Measurements from ENCODE around the gene PLXNA2.

The PLXNA2 gene

GRCh38 chr1:208057056-208057455, 187.1 kb downstream of the PLXNA2 start:
- no peak overlapping the region for H2BK120ac ChIP-seq (ENCODE audit: low read depth, low read length)
- no peaks in the 10 kb centered on the region for H3K9me3 ChIP-seq (replicated peaks in 1 of 2; ENCODE audit: control insufficient read depth in 2 of 2, insufficient read depth in 1 of 2, low read depth in 1 of 2, low read length in 2 of 2)
- no peak overlapping the region for H2BK15ac ChIP-seq (ENCODE audit: low read length)
- no peak overlapping the region for H3K27ac ChIP-seq (replicated peaks; ENCODE audit: low read length)
- no peak for DNase-seq (ENCODE audit: low spot score)
- H2BK5ac ChIP-seq (ENCODE audit: low read length), result no peak overlapping the region
- no peak overlapping the region for H3K18ac ChIP-seq (ENCODE audit: low read length)
- peaks cover 6 to 28% of the 10 kb centered on the region in 2 donors for H3K4me1 ChIP-seq (ENCODE audit: control insufficient read depth in 2 of 2, insufficient read depth in 1 of 2, low read depth in 1 of 2, low read length in 2 of 2)
- no peak overlapping the region for H3K9ac ChIP-seq (ENCODE audit: low read depth, low read length, poor library complexity)
- no peaks in the 10 kb centered on the region for H3K27me3 ChIP-seq (ENCODE audit: control insufficient read depth in 3 of 3, insufficient read depth in 3 of 3, low read depth in 1 of 3, low read length in 3 of 3)
- H3K4me3 ChIP-seq (ENCODE audit: low read length in 2 of 2), result no peak overlapping the region
- no peak overlapping the region for H4K91ac ChIP-seq (ENCODE audit: low read depth, low read length, poor library complexity)
- H3K23ac ChIP-seq (ENCODE audit: low read depth, low read length, poor library complexity), result no peak overlapping the region
- no peak overlapping the region for H4K8ac ChIP-seq (ENCODE audit: low read depth, low read length)
- H3K79me1 ChIP-seq (ENCODE audit: low read depth, low read length), result no peaks in the 10 kb centered on the region
- H3K36me3 ChIP-seq (replicated peaks in 1 of 2; ENCODE audit: control insufficient read depth in 2 of 2, insufficient read depth in 2 of 2, low read length in 2 of 2), result peaks cover 0 to 3% of the 10 kb centered on the region in 2 donors
- no peak overlapping the region for H3K4ac ChIP-seq (ENCODE audit: low read length)
- no CpG with 5 or more reads among the region's 2 CpGs for WGBS, 2 donors (ENCODE audit: extremely low coverage in 2 of 2, insufficient read length in 2 of 2, insufficient replicate concordance in 1 of 2)
- H2AK5ac ChIP-seq (ENCODE audit: low read depth, low read length), result no peak overlapping the region
- H2AFZ ChIP-seq (ENCODE audit: low read length), result no peak overlapping the region
- no peak overlapping the region for H3K4me2 ChIP-seq (ENCODE audit: insufficient read depth, low read length, poor library complexity, severe bottlenecking)
- H2BK12ac ChIP-seq (ENCODE audit: low read length), result no peak overlapping the region
- no peak overlapping the region for H3K14ac ChIP-seq (ENCODE audit: low read length)

GRCh38 chr1:208055535-208055934, 188.6 kb downstream of the PLXNA2 start:
- H2BK15ac ChIP-seq (ENCODE audit: low read length), result no peak overlapping the region
- no peak overlapping the region for H4K8ac ChIP-seq (ENCODE audit: low read depth, low read length)
- H2AFZ ChIP-seq (ENCODE audit: low read length), result no peak overlapping the region
- no peak overlapping the region for H3K14ac ChIP-seq (ENCODE audit: low read length)
- no peak overlapping the region for H2AK5ac ChIP-seq (ENCODE audit: low read depth, low read length)
- no peaks in the 10 kb centered on the region for H3K79me1 ChIP-seq (ENCODE audit: low read depth, low read length)
- H2BK5ac ChIP-seq (ENCODE audit: low read length), result no peak overlapping the region
- no peak overlapping the region for H3K4ac ChIP-seq (ENCODE audit: low read length)
- H3K4me1 ChIP-seq (ENCODE audit: control insufficient read depth in 2 of 2, insufficient read depth in 1 of 2, low read depth in 1 of 2, low read length in 2 of 2), result peaks cover 6 to 27% of the 10 kb centered on the region in 2 donors
- no peaks in the 10 kb centered on the region for H3K9me3 ChIP-seq (replicated peaks in 1 of 2; ENCODE audit: control insufficient read depth in 2 of 2, insufficient read depth in 1 of 2, low read depth in 1 of 2, low read length in 2 of 2)
- no peak overlapping the region for H3K4me3 ChIP-seq (ENCODE audit: low read length in 2 of 2)
- WGBS, 2 donors (ENCODE audit: extremely low coverage in 2 of 2, insufficient read length in 2 of 2, insufficient replicate concordance in 1 of 2), result no CpG with 5 or more reads among the region's 11 CpGs
- no peaks in the 10 kb centered on the region for H3K27me3 ChIP-seq (ENCODE audit: control insufficient read depth in 3 of 3, insufficient read depth in 3 of 3, low read depth in 1 of 3, low read length in 3 of 3)
- no peak overlapping the region for H4K91ac ChIP-seq (ENCODE audit: low read depth, low read length, poor library complexity)
- no peak overlapping the region for H3K23ac ChIP-seq (ENCODE audit: low read depth, low read length, poor library complexity)
- no peak overlapping the region for H3K4me2 ChIP-seq (ENCODE audit: insufficient read depth, low read length, poor library complexity, severe bottlenecking)
- no peak overlapping the region for H3K27ac ChIP-seq (replicated peaks; ENCODE audit: low read length)
- DNase-seq (ENCODE audit: low spot score), result no peak
- H2BK12ac ChIP-seq (ENCODE audit: low read length), result no peak overlapping the region
- no peak overlapping the region for H3K18ac ChIP-seq (ENCODE audit: low read length)
- peaks cover 0 to 6% of the 10 kb centered on the region in 2 donors for H3K36me3 ChIP-seq (replicated peaks in 1 of 2; ENCODE audit: control insufficient read depth in 2 of 2, insufficient read depth in 2 of 2, low read length in 2 of 2)
- no peak overlapping the region for H3K9ac ChIP-seq (ENCODE audit: low read depth, low read length, poor library complexity)
- no peak overlapping the region for H2BK120ac ChIP-seq (ENCODE audit: low read depth, low read length)

- H3K36me3 ChIP-seq (replicated peaks in 1 of 2; ENCODE audit: control insufficient read depth in 2 of 2, insufficient read depth in 2 of 2, low read length in 2 of 2), result peaks cover 0 to 6% of the 10 kb centered on the region in 2 donors
- DNase-seq (ENCODE audit: low spot score), result no peak
- H3K9me3 ChIP-seq (replicated peaks in 1 of 2; ENCODE audit: control insufficient read depth in 2 of 2, insufficient read depth in 1 of 2, low read depth in 1 of 2, low read length in 2 of 2), result no peaks in the 10 kb centered on the region
- H4K91ac ChIP-seq (ENCODE audit: low read depth, low read length, poor library complexity), result no peak overlapping the region
- no peaks in the 10 kb centered on the region for H3K27me3 ChIP-seq (ENCODE audit: control insufficient read depth in 3 of 3, insufficient read depth in 3 of 3, low read depth in 1 of 3, low read length in 3 of 3)
- H3K4me3 ChIP-seq (ENCODE audit: low read length in 2 of 2), result no peak overlapping the region
- H4K8ac ChIP-seq (ENCODE audit: low read depth, low read length), result no peak overlapping the region
- no peak overlapping the region for H3K23ac ChIP-seq (ENCODE audit: low read depth, low read length, poor library complexity)
- H2BK15ac ChIP-seq (ENCODE audit: low read length), result no peak overlapping the region
- H3K27ac ChIP-seq (replicated peaks; ENCODE audit: low read length), result no peak overlapping the region
- H3K9ac ChIP-seq (ENCODE audit: low read depth, low read length, poor library complexity), result no peak overlapping the region
- no CpG with 5 or more reads among the region's 13 CpGs for WGBS, 2 donors (ENCODE audit: extremely low coverage in 2 of 2, insufficient read length in 2 of 2, insufficient replicate concordance in 1 of 2)
- no peak overlapping the region for H2BK5ac ChIP-seq (ENCODE audit: low read length)
- H2BK120ac ChIP-seq (ENCODE audit: low read depth, low read length), result no peak overlapping the region
- no peak overlapping the region for H2AK5ac ChIP-seq (ENCODE audit: low read depth, low read length)
- H3K79me1 ChIP-seq (ENCODE audit: low read depth, low read length), result no peaks in the 10 kb centered on the region
- no peak overlapping the region for H3K14ac ChIP-seq (ENCODE audit: low read length)
- no peak overlapping the region for H2AFZ ChIP-seq (ENCODE audit: low read length)
- H3K4ac ChIP-seq (ENCODE audit: low read length), result no peak overlapping the region
- H3K4me2 ChIP-seq (ENCODE audit: insufficient read depth, low read length, poor library complexity, severe bottlenecking), result no peak overlapping the region
- no peak overlapping the region for H2BK12ac ChIP-seq (ENCODE audit: low read length)
- H3K18ac ChIP-seq (ENCODE audit: low read length), result no peak overlapping the region
- peaks cover 6 to 25% of the 10 kb centered on the region in 2 donors for H3K4me1 ChIP-seq (ENCODE audit: control insufficient read depth in 2 of 2, insufficient read depth in 1 of 2, low read depth in 1 of 2, low read length in 2 of 2)
Observed at GRCh38 chr1:208054911-208055379, 189.2 kb downstream of the PLXNA2 start.

GRCh38 chr1:208054485-208054884, 189.7 kb downstream of the PLXNA2 start:
- no peaks in the 10 kb centered on the region for H3K79me1 ChIP-seq (ENCODE audit: low read depth, low read length)
- no peaks in the 10 kb centered on the region for H3K27me3 ChIP-seq (ENCODE audit: control insufficient read depth in 3 of 3, insufficient read depth in 3 of 3, low read depth in 1 of 3, low read length in 3 of 3)
- H3K4me1 ChIP-seq (ENCODE audit: control insufficient read depth in 2 of 2, insufficient read depth in 1 of 2, low read depth in 1 of 2, low read length in 2 of 2), result peaks cover 3 to 22% of the 10 kb centered on the region in 2 donors
- no peak overlapping the region for H4K8ac ChIP-seq (ENCODE audit: low read depth, low read length)
- no peak for DNase-seq (ENCODE audit: low spot score)
- H3K4me3 ChIP-seq (ENCODE audit: low read length in 2 of 2), result no peak overlapping the region
- H3K23ac ChIP-seq (ENCODE audit: low read depth, low read length, poor library complexity), result no peak overlapping the region
- peaks cover 0 to 6% of the 10 kb centered on the region in 2 donors for H3K36me3 ChIP-seq (replicated peaks in 1 of 2; ENCODE audit: control insufficient read depth in 2 of 2, insufficient read depth in 2 of 2, low read length in 2 of 2)
- no peak overlapping the region for H2BK120ac ChIP-seq (ENCODE audit: low read depth, low read length)
- H3K27ac ChIP-seq (replicated peaks; ENCODE audit: low read length), result no peak overlapping the region
- H2AFZ ChIP-seq (ENCODE audit: low read length), result no peak overlapping the region
- no peak overlapping the region for H3K4ac ChIP-seq (ENCODE audit: low read length)
- no peak overlapping the region for H3K4me2 ChIP-seq (ENCODE audit: insufficient read depth, low read length, poor library complexity, severe bottlenecking)
- H3K18ac ChIP-seq (ENCODE audit: low read length), result peak overlapping the region; percentile 44
- no peak overlapping the region for H3K9ac ChIP-seq (ENCODE audit: low read depth, low read length, poor library complexity)
- peak overlapping the region; percentile 48 for H2AK5ac ChIP-seq (ENCODE audit: low read depth, low read length)
- H2BK12ac ChIP-seq (ENCODE audit: low read length), result no peak overlapping the region
- no peak overlapping the region for H4K91ac ChIP-seq (ENCODE audit: low read depth, low read length, poor library complexity)
- H3K14ac ChIP-seq (ENCODE audit: low read length), result no peak overlapping the region
- no CpG with 5 or more reads among the region's 6 CpGs for WGBS, 2 donors (ENCODE audit: extremely low coverage in 2 of 2, insufficient read length in 2 of 2, insufficient replicate concordance in 1 of 2)
- no peak overlapping the region for H2BK15ac ChIP-seq (ENCODE audit: low read length)
- H2BK5ac ChIP-seq (ENCODE audit: low read length), result no peak overlapping the region
- H3K9me3 ChIP-seq (replicated peaks in 1 of 2; ENCODE audit: control insufficient read depth in 2 of 2, insufficient read depth in 1 of 2, low read depth in 1 of 2, low read length in 2 of 2), result no peaks in the 10 kb centered on the region

Data from neuronal stem cell (in vitro differentiated cells).